GM21526 (cell line): ENCODE results near the gene GRB10.
A peak's percentile ranks its signal among the peaks of the same experiment; 100 is the strongest.

Experiments used
- ATAC-seq: cut with Tn5 transposase; IDR thresholded peaks from one replicate; pipeline ENCODE4 v1.9.1; 2021; ENCODE audit warnings: moderate library complexity; ENCODE audit not compliant: unreplicated experiment, low FRiP score

Gene GRB10

GRCh38 chr7:50677638-50677996, 105.1 kb downstream of the GRB10 start:
- no peak for ATAC-seq

DNA sequence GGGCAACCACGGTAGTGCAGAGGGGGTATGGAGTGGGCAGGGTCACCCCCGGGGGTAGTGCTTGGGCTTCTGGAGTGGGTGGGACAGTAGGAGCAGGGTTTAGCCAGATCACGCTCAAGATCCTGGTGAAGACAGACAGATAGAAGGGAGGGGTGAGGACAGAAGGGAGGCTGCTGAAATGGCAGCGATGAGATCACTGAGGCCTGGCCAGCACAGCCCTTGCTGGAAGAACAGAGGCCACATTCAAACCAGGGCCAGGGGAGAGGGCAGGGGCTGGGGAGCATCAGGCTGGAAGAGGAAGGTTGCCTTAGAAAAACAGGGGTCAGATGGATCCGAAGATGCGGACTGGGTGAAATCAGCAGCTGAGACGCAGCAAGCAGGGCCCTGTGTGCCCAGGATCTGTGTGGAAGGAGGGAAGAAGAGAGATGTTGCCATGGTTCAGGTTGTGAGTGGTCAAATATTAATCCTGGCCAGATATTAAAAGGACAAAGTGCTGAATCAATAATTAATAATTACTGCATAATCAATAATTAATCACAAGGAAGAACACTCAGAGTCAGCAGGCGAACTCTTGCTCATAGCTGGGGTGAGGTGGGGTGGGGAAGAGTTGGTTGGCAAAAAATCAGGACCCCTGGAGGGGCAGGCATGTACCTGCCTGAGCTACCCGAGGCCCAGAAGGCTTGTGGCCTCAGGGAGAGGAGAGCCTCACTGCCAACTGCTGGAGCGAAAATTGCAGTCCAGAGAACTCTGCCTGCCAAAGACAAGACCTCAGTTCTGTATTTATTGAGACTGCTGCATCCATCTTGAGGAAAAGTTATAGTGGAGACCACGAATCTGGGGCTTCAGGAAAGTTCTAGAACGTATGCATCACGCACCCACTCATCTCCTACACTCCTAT, 105.7 kb downstream of the GRB10 start:
- ATAC-seq = no peak

DNA sequence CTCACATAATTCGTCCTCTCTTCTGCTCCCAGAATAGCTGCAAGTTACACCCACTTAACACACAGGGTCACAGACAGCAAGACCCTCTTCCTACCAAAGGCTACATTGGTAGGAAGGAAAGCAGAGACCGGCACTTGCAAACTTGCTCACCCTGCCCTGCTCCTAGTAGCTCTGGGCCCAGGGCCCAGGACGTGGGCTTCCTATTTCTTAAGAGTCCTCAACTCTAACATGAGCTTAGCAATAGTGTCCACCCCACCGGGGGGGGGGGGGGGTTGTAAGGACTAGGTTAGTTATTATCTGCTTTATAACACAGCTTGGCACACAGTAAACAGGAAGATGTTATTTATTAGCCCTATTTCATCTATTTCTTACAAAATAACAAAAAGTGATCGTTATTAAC, 106.6 kb downstream of the GRB10 start:
- no peak for ATAC-seq

DNA sequence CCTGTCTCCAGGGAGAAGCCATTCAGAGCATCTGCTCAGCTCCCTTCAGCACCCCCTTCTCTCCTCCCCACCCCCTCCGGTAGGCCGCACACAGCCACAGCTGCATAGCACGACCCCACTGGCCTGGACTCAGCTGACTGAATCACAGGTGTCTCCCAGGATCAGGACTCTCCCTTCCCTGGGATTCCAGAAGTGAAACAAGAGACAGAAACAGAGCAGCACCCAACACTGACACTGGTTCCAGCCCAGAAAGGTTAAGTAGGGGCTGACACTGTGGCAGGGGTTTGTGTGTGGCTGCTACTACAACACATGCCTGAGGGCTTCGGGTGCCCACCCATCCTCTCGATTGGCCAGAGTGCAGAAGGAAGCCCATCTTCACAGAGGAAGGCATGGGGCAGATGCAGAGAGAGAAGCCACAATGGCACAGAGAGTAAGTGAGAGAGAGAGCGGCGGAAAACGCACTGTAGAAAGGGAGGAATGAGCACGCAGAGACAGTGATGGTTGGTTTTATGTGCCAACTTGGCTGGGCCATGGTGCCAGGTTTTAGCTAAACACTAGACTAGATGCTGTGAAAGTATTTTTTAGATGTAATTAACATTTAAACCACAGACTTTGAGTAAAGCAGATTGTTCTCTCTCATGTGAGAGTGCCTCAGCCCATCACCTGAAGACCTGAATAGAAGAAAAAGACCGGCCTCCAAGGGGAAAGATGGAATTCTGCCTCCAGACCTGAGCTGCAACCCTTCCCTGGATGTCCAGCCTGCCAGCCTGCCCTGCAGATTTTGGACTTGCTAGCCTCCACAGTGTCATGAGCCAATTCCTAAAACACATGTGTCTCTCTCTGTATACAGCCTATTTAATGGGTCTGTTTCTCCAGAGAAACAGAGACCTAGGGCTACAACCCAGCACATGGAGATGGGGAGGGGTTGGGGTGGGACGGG, 107.5 kb downstream of the GRB10 start:
- ATAC-seq = no peak

- no peak for ATAC-seq
Observed at GRCh38 chr7:50674299-50674698, 108.4 kb downstream of the GRB10 start.

DNA sequence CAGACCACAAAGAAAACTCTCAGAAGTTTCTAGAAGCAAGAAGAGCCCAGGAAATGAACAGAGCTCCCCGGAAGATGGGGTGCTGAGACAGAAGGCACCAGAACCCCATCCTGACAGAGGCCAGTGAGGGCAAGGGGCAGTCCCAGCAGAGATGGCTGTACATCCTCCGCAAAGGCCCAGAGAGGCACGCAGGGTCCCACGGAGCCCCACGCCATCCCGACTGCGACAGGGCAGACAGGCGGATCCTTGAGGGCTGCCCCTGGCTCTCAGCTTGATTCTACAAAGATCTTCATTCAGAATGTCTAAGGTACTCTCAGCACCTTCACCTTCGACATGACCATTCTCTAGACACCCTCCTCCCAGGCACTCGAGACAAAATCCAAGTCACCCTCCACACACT, 109.6 kb downstream of the GRB10 start:
- no peak for ATAC-seq

- ATAC-seq = no peak
Observed at GRCh38 chr7:50672045-50672444, 110.7 kb downstream of the GRB10 start.

DNA sequence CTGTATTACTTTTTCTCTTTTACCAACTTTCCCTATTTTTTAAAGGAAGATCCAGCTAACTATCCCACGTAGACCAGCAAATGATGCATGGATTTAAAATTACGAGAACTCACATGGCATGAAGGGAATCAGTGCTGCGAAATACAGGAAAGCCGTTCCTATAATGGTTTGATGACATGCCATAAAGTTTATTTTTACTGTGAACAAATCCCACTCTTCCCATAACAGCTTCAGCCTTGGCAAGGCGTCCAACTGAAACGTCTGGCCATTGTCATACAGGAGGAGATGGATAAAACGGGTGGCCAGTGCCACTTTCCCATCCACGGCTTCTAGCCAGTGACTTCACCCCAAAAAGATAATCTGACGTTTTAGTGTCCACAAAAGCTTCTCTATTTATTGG, 111.3 kb downstream of the GRB10 start:
- ATAC-seq = no peak

- no peak for ATAC-seq
Observed at GRCh38 chr7:50669890-50670289, 112.8 kb downstream of the GRB10 start.

GRCh38 chr7:50667789-50668226, 114.9 kb downstream of the GRB10 start:
- ATAC-seq = no peak

- ATAC-seq = no peak
Observed at GRCh38 chr7:50667338-50667737, 115.4 kb downstream of the GRB10 start.

DNA sequence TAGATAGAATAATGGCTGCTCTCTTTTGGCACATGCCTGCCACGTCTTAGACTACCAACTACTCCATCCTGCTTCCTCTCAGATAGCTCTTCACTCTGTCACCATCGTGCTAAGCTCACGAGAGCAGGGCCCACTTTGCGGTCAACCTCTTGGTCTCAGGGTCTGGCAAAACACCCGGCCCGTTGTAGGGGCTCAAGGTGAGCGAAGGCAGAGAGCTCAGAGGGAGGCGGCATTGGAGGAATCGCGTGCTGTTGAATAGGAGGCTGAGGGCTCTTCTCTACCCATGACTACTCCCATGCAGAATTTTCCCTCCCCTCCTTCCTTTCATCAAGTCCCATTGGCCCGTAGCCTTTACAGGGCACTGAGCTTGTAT, 116.6 kb downstream of the GRB10 start:
- ATAC-seq = no peak

DNA sequence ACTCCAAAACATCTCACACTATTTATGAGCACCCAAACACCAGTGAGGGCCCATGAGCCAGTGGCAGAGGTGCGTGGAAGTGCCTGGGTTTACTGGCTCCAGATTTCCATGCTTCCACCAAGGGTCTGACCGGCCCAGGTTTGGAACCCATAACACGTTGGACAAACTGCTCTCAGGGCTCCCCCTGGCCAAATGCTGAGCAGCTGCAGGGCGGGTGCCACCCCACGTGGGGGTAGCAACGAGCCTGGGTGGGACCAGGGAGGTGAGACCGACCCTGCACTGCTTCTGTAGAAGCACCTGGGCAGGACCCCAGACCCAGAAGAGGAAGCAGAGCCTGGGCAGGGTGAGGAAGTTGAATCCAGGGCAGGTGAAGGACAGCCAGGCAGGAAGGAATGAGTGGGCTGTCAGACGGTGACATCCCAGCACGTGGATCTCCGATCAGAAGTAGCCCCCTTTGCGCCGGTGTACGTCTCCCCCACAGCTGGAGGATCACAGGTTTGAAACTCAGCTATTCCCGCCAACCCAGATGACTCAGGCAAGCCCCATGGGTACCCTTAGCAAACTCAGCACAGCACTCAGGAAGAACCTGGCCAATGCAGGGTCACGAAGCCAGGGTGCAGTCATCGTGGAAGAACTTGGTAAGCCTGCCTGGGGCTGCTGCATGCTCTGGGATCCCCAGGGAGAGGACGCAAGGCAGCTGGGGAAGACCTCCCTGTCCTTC, 117.1 kb downstream of the GRB10 start:
- peak; percentile 9 for ATAC-seq

DNA sequence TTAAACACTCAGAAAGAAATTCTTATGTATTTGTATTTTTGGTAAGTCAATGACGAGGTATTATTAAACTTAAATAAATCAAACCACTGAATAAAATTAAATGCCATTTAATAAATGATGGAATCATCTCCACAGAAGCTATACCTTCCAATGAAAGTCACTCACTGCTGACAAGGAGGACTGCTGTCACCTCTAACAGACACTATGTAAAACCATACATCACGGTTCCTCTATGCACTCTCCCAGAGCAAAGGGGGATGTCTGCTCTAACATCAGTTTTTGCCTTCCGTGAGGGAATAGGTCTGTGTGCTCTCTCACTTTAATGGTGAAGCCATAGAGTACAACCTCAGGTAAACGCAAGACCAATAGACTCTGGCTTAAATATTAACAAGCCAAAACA, 117.8 kb downstream of the GRB10 start:
- peak; percentile 32 for ATAC-seq

DNA sequence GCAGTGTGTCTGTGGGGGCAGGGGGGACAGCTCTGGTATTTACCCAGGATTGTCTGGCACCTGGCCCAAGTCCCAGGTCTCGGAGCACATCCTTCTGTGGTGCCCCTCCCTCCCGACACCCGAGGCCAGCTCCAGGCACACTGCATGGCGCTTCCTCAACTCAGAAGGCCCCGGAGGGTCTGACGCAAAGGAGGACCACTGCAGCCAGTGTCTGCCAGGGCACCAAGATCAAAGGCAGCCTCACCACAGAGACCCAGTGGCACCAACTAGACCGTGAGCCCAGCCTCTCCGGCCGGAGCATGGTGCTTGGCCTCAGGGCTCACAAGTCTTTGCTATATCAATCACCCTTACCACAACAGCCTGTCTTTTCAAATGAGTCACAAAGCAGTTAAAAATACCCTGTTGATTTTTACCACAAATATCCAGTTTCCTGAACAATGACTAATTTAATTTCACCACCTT, 118.2 kb downstream of the GRB10 start:
- peak; percentile 54 for ATAC-seq

DNA sequence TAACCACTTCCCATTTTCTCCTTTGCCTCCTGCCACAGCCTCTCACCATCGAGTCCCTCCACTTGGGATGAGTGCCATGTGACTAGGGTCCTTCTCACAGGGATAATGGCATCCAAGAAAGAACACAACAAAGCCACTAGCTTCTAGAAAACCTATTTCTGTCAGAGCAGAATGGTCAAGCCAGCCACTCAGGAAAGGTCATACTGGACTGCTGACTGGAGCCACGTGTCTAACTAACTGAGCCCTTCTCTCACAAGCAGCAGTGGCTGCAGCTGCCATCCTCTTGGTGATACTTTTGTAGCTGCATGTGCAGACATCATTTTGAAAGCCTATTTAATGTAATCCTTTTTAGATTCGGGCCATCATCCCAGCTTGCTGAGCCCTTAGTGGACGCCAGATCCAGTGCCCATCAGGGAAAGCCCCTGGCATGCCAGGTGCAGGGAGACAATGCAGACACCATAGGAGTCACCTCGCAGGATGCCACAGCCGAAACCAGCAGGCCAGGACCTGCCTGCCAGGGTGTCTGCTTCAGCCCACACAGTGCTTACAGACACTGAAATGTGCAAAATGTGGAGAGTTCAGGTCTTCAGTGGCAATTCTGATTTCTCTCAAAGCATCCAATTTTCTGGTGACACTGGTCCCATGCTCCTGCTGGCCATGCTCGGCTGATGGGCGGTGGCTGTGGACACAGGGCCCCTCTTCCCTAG, 119.1 kb downstream of the GRB10 start:
- no peak for ATAC-seq

DNA sequence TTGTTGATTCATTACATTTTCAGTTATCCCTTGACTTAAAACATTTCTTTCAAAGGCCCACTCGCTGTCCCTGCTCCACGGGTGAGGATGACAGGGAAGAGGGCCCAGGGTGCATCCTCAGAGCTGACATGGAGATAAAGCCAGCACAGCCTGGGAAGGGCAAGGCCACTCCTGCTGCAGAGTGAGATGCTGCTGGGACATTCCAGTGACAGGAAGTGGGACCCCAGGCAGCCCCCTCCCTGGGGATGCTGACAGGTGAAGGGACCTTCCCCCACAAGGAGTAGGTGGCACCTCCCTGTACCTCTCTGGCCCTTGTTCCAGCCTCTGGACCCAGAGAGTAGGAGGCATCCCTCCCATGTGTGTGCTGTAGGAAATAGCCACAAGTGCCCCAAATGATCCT, 119.7 kb downstream of the GRB10 start:
- ATAC-seq = no peak

DNA sequence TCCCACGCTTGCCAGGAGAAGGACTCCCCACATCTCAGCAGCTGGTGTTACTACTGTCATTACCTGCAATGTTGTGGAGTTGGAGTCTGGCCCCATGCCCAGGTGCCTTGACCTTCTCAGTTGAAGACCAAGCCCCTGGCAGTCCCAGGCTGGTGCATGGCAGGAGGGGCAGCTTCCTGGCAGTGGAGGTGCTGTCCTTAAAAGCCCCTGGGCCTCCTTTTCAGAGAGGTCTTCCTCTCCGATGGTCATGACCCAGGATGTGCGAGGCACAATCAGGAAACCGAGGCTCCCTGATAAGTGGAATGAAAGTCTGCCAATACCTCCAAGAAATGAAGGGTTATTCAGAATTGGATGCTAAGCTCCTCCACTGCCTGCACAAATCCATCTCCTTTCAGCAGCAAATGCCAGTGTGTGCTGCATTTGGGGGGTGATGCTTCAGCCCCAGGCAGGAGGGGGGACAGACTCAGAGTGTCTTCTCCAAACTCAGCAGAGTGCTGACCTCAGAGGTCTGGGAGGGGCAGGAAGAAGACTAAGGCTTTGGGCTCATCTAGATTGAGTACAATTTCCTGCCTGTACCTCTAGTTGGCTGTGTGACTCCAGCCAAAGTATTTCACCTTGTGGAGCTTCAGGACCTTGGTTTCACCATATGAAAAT, 120.5 kb downstream of the GRB10 start:
- peak; percentile 1 for ATAC-seq

- peak; percentile 54 for ATAC-seq
Observed at GRCh38 chr7:50661345-50662040, 121.2 kb downstream of the GRB10 start.
